ENCODE measurements around the gene SPATA13. TPM values are rescaled to one million over a fixed set of nuclear protein-coding genes. Genes with fewer than 3 reads are reported as not detected.

The SPATA13 gene
- total RNA-seq, 1 donor from 2014 or later = 38.2 TPM

DNA sequence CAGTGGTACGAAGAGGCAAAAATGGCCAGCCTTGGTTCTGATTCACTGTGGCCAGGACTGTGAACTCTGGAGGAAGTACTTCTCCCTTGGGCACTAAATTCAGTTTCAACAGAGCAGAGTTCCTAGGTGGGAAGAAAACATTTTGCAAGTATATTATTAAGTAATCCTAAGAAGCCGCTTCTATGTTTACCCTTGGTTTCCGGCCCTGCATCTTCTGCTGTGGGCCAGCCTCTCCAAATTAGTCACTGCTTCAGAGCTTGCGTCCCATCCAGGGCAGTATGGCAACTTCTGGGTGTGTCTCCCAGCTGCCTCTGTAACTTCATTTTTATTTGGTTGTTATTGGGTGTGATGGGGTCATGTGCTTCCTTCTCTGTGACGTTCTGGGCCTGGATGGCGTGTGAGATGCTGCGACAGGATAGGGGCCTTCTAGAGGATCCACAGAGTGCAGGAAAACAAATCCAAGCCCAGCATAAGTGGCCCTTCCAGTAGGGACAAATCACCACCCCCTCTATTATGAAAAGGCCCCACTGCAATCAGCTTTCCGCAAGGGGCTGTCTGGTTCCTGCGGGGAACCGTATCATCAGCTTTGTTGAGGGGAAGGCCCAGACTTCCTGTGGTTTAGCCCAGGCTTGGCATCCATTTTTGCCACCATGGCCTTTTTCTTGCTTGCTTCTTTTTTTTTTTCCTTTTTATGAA lies 93.8 kb downstream of the SPATA13 start:
- H3K4me3 ChIP-seq = no peak overlapping the region
- H3K9me3 ChIP-seq = no peaks in the 10 kb centered on the region
- H3K27ac ChIP-seq = no peak overlapping the region
- DNase-seq (ENCODE audit: low spot score in 2 of 2) = peak in 1 of 2 donors; percentile 39
- TF ChIP-seq, protein P1, sequence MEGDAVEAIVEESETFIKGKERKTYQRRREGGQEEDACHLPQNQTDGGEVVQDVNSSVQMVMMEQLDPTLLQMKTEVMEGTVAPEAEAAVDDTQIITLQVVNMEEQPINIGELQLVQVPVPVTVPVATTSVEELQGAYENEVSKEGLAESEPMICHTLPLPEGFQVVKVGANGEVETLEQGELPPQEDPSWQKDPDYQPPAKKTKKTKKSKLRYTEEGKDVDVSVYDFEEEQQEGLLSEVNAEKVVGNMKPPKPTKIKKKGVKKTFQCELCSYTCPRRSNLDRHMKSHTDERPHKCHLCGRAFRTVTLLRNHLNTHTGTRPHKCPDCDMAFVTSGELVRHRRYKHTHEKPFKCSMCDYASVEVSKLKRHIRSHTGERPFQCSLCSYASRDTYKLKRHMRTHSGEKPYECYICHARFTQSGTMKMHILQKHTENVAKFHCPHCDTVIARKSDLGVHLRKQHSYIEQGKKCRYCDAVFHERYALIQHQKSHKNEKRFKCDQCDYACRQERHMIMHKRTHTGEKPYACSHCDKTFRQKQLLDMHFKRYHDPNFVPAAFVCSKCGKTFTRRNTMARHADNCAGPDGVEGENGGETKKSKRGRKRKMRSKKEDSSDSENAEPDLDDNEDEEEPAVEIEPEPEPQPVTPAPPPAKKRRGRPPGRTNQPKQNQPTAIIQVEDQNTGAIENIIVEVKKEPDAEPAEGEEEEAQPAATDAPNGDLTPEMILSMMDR (IDR thresholded peaks at IDR 0.05) = no peak
- no peaks in the 10 kb centered on the region for H3K36me3 ChIP-seq
- no peaks in the 10 kb centered on the region for H3K4me1 ChIP-seq
- no peaks in the 10 kb centered on the region for H3K27me3 ChIP-seq
- intact Hi-C loops (cut with DNase I) = no loop called here

DNA sequence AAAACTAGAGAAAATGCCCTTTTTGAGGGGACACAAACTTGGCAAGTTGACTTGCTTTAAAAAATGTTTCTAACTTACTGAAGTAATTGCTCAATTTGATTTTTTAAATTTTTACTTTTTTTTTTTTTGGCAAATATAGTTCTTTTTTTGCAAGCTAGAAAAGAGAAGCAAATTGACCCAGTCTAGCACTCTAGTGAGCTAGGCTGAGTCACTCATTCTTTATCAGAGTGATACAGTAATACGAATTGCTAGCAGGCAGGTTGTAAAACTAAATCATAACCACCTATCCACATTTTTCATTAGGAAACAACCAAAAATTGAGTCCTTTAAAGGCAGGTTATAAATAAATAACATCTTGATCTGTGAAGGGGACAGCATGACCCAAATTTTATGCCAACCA lies 97.0 kb downstream of the SPATA13 start:
- TF ChIP-seq, protein P1 (IDR thresholded peaks at IDR 0.05) = no peak
- H3K27ac ChIP-seq = no peak overlapping the region
- intact Hi-C loops (cut with DNase I) = no loop called here
- H3K36me3 ChIP-seq = no peaks in the 10 kb centered on the region
- H3K27me3 ChIP-seq = no peaks in the 10 kb centered on the region
- no peak overlapping the region for H3K4me3 ChIP-seq
- H3K4me1 ChIP-seq = no peaks in the 10 kb centered on the region
- DNase-seq (ENCODE audit: low spot score in 2 of 2) = no peak
- H3K9me3 ChIP-seq = no peaks in the 10 kb centered on the region

DNA sequence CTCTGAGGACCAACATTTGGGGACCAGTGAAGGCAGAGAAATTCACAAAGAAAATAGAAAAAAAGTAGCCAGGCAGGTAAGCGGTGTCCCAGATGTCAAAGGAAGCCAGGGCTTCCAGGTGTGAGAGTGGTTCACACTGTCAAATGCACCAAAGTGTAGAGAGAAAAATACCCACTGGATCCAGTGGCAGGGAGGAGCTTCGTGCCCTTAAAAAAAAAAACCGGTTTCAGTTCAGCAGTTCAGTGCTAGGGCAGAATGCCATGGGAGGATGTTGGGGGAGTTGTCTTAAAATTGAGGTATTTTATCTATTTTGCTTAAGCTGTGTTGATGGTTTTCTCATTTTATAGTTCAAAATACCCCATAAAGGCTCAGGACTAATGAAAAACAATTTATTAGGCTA lies 101.0 kb downstream of the SPATA13 start:
- Histone ChIP-seq H3K27me3 (no peaks in the 10 kb centered on the region), H3K9me3 (no peaks in the 10 kb centered on the region), H3K4me1 (no peaks in the 10 kb centered on the region), H3K27ac (no peak overlapping the region), H3K36me3 (no peaks in the 10 kb centered on the region), H3K4me3 (no peak overlapping the region)
- DNase-seq (ENCODE audit: low spot score in 2 of 2) = no peak
- TF ChIP-seq, protein P1 (IDR thresholded peaks at IDR 0.05) = no peak
- intact Hi-C loops (cut with DNase I) = no loop called here

DNA sequence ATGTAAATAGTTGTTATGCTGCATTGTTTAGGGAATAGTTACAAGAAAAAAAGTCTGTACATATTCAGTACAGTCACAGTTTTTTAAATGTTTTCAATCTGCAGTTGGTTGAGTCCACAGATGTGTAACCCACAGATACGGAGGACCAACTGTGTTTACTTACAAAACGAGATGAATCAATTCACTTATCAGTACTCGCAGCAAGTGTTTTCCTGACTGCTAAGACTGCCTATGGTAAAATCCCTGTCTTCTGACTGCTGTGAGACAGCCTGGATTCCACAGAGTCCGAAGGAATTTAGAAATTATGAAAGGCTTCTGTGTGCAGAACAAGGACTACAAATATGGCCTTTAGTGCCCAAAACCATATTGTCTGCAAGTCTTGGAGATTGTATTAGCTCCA lies 103.1 kb downstream of the SPATA13 start:
- no peak for DNase-seq (ENCODE audit: low spot score in 2 of 2)
- intact Hi-C loops (cut with DNase I) = no loop called here
- Histone ChIP-seq H3K4me3 (no peak overlapping the region), H3K27me3 (no peaks in the 10 kb centered on the region), H3K4me1 (no peaks in the 10 kb centered on the region), H3K9me3 (no peaks in the 10 kb centered on the region), H3K27ac (no peak overlapping the region), H3K36me3 (no peaks in the 10 kb centered on the region)
- TF ChIP-seq, protein P1 (IDR thresholded peaks at IDR 0.05) = no peak

DNA sequence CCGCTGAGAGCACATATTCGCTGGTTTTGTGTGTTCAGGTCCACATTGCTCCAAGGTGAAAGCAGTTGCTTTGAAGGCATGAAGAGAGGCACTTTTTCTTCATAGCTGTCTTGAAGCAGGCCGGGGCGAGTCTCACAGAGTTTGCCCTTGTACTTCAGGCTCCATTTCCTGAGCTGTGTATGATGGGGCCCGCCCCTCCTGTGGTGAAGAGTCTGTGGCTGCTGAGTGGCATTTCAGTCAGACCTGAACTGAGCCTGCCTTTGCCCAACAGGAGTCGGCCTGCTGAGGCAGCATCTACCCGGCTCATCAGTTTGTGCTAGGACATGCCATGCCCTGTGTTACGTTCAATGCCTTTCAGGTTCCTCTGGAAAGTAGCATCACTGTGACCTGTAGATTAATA lies 104.5 kb downstream of the SPATA13 start:
- no peaks in the 10 kb centered on the region for H3K36me3 ChIP-seq
- intact Hi-C loops (cut with DNase I) = no loop called here
- TF ChIP-seq, protein P1 (IDR thresholded peaks at IDR 0.05) = no peak
- no peaks in the 10 kb centered on the region for H3K4me1 ChIP-seq
- no peak overlapping the region for H3K27ac ChIP-seq
- no peaks in the 10 kb centered on the region for H3K27me3 ChIP-seq
- H3K9me3 ChIP-seq = no peaks in the 10 kb centered on the region
- H3K4me3 ChIP-seq = no peak overlapping the region
- DNase-seq (ENCODE audit: low spot score in 2 of 2) = no peak

DNA sequence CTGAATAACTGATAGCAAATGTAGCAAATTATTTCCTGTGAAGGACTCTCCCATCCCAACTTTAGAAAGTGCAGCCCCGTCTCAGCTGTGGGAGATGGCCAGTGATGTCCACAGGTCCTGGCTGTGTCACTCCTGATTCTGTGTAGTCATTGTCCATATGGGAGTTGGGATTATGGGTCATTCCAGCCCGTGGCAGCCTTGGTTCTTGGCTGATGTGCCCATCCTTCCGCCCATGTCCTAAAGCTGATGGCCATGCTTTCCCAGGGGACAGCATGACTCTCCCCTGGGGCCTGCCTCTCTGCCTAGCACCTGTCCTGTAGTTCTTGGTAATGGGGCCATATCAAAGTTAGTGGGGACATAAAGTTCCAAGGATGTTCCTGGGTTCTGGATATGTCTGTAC lies 104.9 kb downstream of the SPATA13 start:
- Histone ChIP-seq H3K27me3 (no peaks in the 10 kb centered on the region), H3K4me1 (no peaks in the 10 kb centered on the region), H3K27ac (no peak overlapping the region), H3K36me3 (no peaks in the 10 kb centered on the region), H3K9me3 (no peaks in the 10 kb centered on the region), H3K4me3 (no peak overlapping the region)
- intact Hi-C loops (cut with DNase I) = no loop called here
- TF ChIP-seq, protein P1 (IDR thresholded peaks at IDR 0.05) = no peak
- DNase-seq (ENCODE audit: low spot score in 2 of 2) = no peak

All from ascending aorta (tissue), 2 donors.